Measurements from ENCODE around the gene HDLBP.

Gene HDLBP

DNA sequence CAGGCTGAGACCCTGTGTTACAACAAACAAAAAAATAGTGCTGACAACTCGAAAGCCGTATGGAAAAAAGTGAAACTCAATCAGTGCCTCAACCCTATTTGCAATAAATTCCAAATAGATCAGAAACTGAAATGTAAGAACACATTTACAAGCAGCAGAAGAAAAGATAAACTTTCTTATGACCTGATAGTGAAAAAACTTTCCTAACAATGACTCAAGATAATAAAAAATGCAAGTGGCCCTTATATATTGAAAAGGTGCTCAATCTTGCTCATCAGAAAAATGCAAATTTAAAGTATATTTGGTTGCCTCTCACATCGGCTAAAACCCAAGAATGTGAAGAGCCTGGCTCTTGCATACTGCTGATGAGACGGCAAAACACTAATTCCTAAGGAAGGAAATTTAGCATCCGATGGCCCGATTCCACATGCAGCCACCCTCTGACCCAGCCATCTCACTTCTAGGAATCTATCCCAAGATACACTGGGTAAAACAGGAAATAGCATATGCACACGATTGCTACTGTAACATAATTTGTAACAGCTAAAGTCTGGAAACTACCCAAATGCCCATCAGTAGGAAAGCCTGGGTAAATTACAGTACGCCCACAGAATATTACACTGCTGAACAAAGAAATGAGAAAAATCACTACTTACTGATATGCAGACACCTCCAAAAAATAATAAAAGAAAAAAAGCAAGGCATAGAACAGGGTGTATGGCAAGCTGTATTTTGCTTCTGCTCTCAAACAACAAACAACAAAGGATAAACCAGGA is 56.8 kb downstream of the HDLBP start:
- H3K4me3 ChIP-seq (ENCODE audit: insufficient read length, low read depth), result no peak overlapping the region

DNA sequence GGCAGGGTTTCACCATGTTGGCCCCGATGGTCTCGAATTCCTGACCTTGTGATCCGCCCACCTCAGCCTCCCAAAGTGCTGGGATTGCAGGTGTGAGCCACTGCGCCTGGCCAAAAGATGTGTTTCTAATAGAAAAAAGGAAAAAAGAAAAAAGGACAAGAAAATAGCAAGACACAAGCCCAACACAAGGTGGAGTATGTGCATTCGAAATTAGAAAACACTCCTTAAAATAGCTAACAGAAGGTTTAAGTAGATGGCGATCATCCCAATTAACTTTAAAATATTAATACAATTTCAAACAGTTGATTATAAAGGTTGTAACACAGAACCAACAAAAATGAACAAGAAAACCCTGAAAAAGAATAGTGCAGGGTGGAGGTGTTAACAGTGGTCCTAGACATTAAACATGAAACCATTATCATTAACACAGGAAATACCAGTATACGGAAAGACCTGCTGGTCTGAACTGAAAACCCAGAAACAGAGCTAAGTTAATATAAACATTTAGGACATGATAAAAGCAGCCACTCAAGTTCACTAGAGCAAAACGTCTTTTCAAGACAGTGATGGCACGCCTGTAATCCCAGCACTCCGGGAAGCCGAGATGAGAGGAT is 57.9 kb downstream of the HDLBP start:
- H3K4me3 ChIP-seq (ENCODE audit: insufficient read length, low read depth), result no peak overlapping the region
- peaks cover 97% of the 10 kb centered on the region for H3K36me3 ChIP-seq (ENCODE audit: insufficient read depth, insufficient read length, low read length)
- TF ChIP-seq SUZ12 (IDR thresholded peaks at IDR 0.05; ENCODE audit: extremely low read depth, insufficient read depth, insufficient read length) (no peak), ZNF274 (IDR thresholded peaks at IDR 0.05; ENCODE audit: low read depth, low read length) (no peak), YY1 (IDR thresholded peaks at IDR 0.05; ENCODE audit: insufficient read depth, insufficient read length) (no peak)
- H3K9me3 ChIP-seq (ENCODE audit: insufficient read depth, low read length), result no peaks in the 10 kb centered on the region
- no peaks in the 10 kb centered on the region for H3K27me3 ChIP-seq (ENCODE audit: insufficient read depth, insufficient read length)
- H3K4me1 ChIP-seq (ENCODE audit: insufficient read depth, insufficient read length), result no peaks in the 10 kb centered on the region
- no peak for DNase-seq (ENCODE audit: low read depth, low spot score)
- no peak overlapping the region for H3K9ac ChIP-seq (ENCODE audit: insufficient read length, low read depth)

More for the DNA sequence above, 56.8 kb downstream of the HDLBP start:
- no peak for DNase-seq (ENCODE audit: low read depth, low spot score)
- Histone ChIP-seq H3K9ac (ENCODE audit: insufficient read length, low read depth) (no peak overlapping the region), H3K27me3 (ENCODE audit: insufficient read depth, insufficient read length) (no peaks in the 10 kb centered on the region), H3K4me1 (ENCODE audit: insufficient read depth, insufficient read length) (no peaks in the 10 kb centered on the region), H3K9me3 (ENCODE audit: insufficient read depth, low read length) (no peaks in the 10 kb centered on the region), H3K36me3 (ENCODE audit: insufficient read depth, insufficient read length, low read length) (peaks cover 97% of the 10 kb centered on the region)
- TF ChIP-seq SUZ12 (IDR thresholded peaks at IDR 0.05; ENCODE audit: extremely low read depth, insufficient read depth, insufficient read length), result no peak
- TF ChIP-seq YY1 (IDR thresholded peaks at IDR 0.05; ENCODE audit: insufficient read depth, insufficient read length), result no peak
- no peak for TF ChIP-seq ZNF274 (IDR thresholded peaks at IDR 0.05; ENCODE audit: low read depth, low read length)

DNA sequence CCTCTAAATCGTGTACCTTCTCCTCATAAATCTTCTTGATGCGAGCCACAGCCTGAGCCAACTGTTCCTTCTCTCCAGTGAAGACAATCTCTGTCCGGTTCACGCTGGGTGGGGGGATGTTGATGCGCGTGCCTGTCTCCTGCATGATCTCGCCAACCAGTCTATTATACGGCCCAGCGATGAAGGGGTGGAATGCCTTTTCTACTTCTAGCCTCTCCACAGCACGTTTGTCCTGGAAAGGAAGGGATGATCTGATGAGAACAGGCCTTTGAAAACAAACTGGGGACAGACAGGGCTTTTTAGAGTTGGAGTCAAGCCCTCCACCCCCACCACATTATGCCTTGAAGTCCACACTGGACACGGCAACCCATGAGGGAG is 59.3 kb downstream of the HDLBP start:
- Histone ChIP-seq H3K27me3 (ENCODE audit: insufficient read depth, insufficient read length) (no peaks in the 10 kb centered on the region), H3K36me3 (ENCODE audit: insufficient read depth, insufficient read length, low read length) (peaks cover 97% of the 10 kb centered on the region), H3K9ac (ENCODE audit: insufficient read length, low read depth) (no peak overlapping the region), H3K9me3 (ENCODE audit: insufficient read depth, low read length) (no peaks in the 10 kb centered on the region), H3K4me1 (ENCODE audit: insufficient read depth, insufficient read length) (no peaks in the 10 kb centered on the region), H3K4me3 (ENCODE audit: insufficient read length, low read depth) (no peak overlapping the region)
- TF ChIP-seq ZNF274 (IDR thresholded peaks at IDR 0.05; ENCODE audit: low read depth, low read length), result no peak
- DNase-seq (ENCODE audit: low read depth, low spot score), result no peak

DNA sequence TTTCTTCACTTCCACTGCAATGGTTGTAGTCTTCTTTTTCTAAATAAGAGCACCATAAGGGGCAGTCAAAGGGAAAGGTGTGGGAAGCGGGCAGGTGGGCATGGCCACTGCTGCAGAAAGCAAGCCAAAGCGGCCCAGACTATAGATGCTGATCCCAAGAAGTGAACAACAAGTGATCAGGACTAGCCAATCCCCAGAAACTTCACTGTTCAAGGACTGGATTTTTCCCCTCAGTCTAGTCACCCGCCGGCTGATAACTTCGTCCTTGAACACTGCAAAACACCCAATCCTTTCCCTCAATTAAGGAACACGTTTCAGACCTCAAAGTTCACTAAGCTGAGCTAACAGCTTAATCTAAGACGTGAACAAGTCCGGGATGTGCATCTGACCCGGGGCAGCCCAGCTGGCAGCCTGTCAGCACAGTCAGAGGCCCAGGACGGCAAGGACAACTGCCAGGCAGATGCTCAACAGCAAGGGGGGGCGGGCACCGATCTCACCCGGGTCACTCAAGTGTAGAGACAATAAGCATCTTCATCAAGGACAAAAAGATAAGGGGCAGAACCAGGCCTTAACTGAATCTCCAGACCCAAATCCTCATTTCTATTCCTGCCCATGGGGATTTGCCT is 59.8 kb downstream of the HDLBP start:
- Histone ChIP-seq H3K27me3 (ENCODE audit: insufficient read depth, insufficient read length) (no peaks in the 10 kb centered on the region), H3K4me1 (ENCODE audit: insufficient read depth, insufficient read length) (no peaks in the 10 kb centered on the region), H3K4me3 (ENCODE audit: insufficient read length, low read depth) (no peak overlapping the region), H3K9ac (ENCODE audit: insufficient read length, low read depth) (no peak overlapping the region), H3K9me3 (ENCODE audit: insufficient read depth, low read length) (no peaks in the 10 kb centered on the region), H3K36me3 (ENCODE audit: insufficient read depth, insufficient read length, low read length) (peaks cover 97% of the 10 kb centered on the region)
- no peak for TF ChIP-seq YY1 (IDR thresholded peaks at IDR 0.05; ENCODE audit: insufficient read depth, insufficient read length)
- TF ChIP-seq ZNF274 (IDR thresholded peaks at IDR 0.05; ENCODE audit: low read depth, low read length), result no peak
- no peak for TF ChIP-seq SUZ12 (IDR thresholded peaks at IDR 0.05; ENCODE audit: extremely low read depth, insufficient read depth, insufficient read length)
- no peak for DNase-seq (ENCODE audit: low read depth, low spot score)

DNA sequence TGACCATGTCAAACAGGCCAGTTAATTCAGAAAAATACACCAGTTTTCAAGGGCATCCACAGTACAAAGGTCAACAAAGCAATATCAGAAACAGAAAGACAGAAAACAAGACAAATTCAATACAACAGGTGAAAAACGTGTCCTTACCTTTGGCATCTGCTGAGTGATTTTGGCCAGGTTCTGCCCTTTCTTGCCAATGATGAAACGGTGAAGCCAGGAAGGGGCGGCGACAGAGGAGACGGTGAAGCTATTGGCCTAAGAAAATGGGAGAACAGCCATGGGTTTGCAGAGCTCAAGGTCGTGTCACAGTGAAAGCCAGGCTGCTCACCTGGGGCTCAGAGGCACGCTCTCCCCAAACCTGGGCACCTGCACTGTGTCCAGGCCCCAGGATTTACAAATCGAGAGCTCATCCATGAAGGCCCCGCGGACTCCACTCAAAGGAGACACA is 60.5 kb downstream of the HDLBP start:
- Histone ChIP-seq H3K9ac (ENCODE audit: insufficient read length, low read depth) (no peak overlapping the region), H3K4me1 (ENCODE audit: insufficient read depth, insufficient read length) (no peaks in the 10 kb centered on the region), H3K36me3 (ENCODE audit: insufficient read depth, insufficient read length, low read length) (peaks cover 97% of the 10 kb centered on the region), H3K4me3 (ENCODE audit: insufficient read length, low read depth) (no peak overlapping the region), H3K9me3 (ENCODE audit: insufficient read depth, low read length) (no peaks in the 10 kb centered on the region), H3K27me3 (ENCODE audit: insufficient read depth, insufficient read length) (no peaks in the 10 kb centered on the region)
- DNase-seq (ENCODE audit: low read depth, low spot score), result no peak
- TF ChIP-seq ZNF274 (IDR thresholded peaks at IDR 0.05; ENCODE audit: low read depth, low read length) (no peak), YY1 (IDR thresholded peaks at IDR 0.05; ENCODE audit: insufficient read depth, insufficient read length) (no peak), SUZ12 (IDR thresholded peaks at IDR 0.05; ENCODE audit: extremely low read depth, insufficient read depth, insufficient read length) (no peak)

DNA sequence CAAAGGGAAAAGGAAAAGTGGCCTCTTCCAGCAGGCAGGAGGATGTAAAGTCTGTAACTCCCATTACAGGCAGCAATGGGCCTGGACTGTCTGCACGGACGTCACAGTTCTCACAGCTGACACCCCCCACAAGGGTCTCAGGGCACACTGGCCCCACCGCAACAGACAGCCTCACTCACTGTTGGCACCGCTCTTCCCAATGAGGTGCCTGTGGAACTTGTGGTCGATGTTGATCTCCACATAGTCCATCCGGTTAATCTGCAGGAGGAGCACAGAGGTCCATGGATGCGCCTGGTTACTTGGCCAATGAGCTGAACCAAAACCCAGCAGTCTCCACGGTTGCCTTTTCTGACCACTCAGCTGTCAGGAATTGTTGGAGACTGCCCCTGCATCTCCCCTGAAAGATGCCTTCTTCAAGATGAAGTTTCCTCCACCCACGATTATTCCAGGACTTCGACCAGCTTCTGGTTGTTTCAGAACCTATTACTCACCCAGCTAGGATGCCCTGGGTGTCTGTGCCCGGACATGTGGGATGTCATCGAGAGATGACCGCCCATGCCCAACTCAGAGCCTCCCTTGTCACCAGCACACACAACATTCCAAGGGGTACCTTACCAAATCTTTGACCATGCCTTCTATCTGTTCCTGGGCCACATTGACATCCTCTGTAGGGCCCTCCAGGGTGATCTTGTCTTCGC is 62.5 kb downstream of the HDLBP start:
- DNase-seq (ENCODE audit: low read depth, low spot score), result no peak
- Histone ChIP-seq H3K36me3 (ENCODE audit: insufficient read depth, insufficient read length, low read length) (peaks cover 99% of the 10 kb centered on the region), H3K9me3 (ENCODE audit: insufficient read depth, low read length) (no peaks in the 10 kb centered on the region), H3K4me1 (ENCODE audit: insufficient read depth, insufficient read length) (no peaks in the 10 kb centered on the region), H3K9ac (ENCODE audit: insufficient read length, low read depth) (no peak overlapping the region), H3K4me3 (ENCODE audit: insufficient read length, low read depth) (no peak overlapping the region), H3K27me3 (ENCODE audit: insufficient read depth, insufficient read length) (no peaks in the 10 kb centered on the region)
- TF ChIP-seq YY1 (IDR thresholded peaks at IDR 0.05; ENCODE audit: insufficient read depth, insufficient read length), result no peak
- no peak for TF ChIP-seq ZNF274 (IDR thresholded peaks at IDR 0.05; ENCODE audit: low read depth, low read length)
- TF ChIP-seq SUZ12 (IDR thresholded peaks at IDR 0.05; ENCODE audit: extremely low read depth, insufficient read depth, insufficient read length), result no peak

DNA sequence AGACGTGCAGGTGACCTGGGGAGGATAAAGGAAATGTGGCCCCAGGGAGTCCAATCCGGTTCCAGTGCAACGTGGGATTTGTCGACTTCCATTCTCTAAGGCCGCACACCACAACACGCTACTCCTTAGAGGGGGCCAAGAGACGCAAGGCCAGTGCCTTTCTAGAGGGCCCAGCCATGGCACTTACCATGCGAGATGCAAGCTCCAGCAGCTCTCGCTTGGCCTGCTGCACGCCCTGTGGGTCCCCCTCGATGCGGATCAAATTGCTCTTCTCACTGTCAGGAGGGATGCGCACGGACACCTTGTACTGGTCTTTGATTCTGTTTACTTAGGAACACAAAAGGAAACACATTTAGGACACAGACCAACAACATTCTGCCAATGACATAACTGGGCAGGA is 65.8 kb downstream of the HDLBP start:
- Histone ChIP-seq H3K4me1 (ENCODE audit: insufficient read depth, insufficient read length) (no peaks in the 10 kb centered on the region), H3K9me3 (ENCODE audit: insufficient read depth, low read length) (no peaks in the 10 kb centered on the region), H3K4me3 (ENCODE audit: insufficient read length, low read depth) (no peak overlapping the region), H3K9ac (ENCODE audit: insufficient read length, low read depth) (peak overlapping the region; percentile 17), H3K36me3 (ENCODE audit: insufficient read depth, insufficient read length, low read length) (peaks cover 99% of the 10 kb centered on the region), H3K27me3 (ENCODE audit: insufficient read depth, insufficient read length) (no peaks in the 10 kb centered on the region)
- TF ChIP-seq ZNF274 (IDR thresholded peaks at IDR 0.05; ENCODE audit: low read depth, low read length) (no peak), SUZ12 (IDR thresholded peaks at IDR 0.05; ENCODE audit: extremely low read depth, insufficient read depth, insufficient read length) (no peak), YY1 (IDR thresholded peaks at IDR 0.05; ENCODE audit: insufficient read depth, insufficient read length) (no peak)
- DNase-seq (ENCODE audit: low read depth, low spot score), result no peak
